B cell (primary cell): ENCODE data around the gene DNAI1. TPM values are rescaled to one million over a fixed set of nuclear protein-coding genes. Genes with fewer than 3 reads are reported as not detected.

Experiments used
- ATAC-seq: fragments of 200-7000 bp; cut with Tn5 transposase; one replicate; pipeline ENCODE4 v1.10.0; 2021; ENCODE audit warnings: low read depth, mild to moderate bottlenecking, moderate number of reproducible peaks, moderate library complexity
- CTCF ChIA-PET: fragments of 350-600 bp; sonication (Branson Sonifier 250); formaldehyde crosslinking; loops from one replicate; lab custom pipeline; 2021; ENCODE audit warnings: antibody characterized with exemption, inconsistent platforms; lab: Charles Lee
- POLR2A ChIA-PET: fragments of 350-600 bp; sonication (Branson Sonifier 250); formaldehyde crosslinking; loops from one replicate; lab custom pipeline; 2021; ENCODE audit warnings: antibody characterized with exemption; lab: Charles Lee
- DNase-seq: peaks from one replicate; pipeline ENCODE4 v3.0.0; 2013
- H2AFZ ChIP-seq: 2 replicates; pipeline ENCODE4 v1.6.1; 2012; ENCODE audit warnings: mild to moderate bottlenecking, low read depth, low read length; ENCODE audit not compliant: insufficient read depth, poor library complexity, severe bottlenecking
- H3K27ac ChIP-seq, 2 donors: 1 replicate in 1 of 2; 2 replicates in 1 of 2; pipeline ENCODE4 v1.5.1; 2012 to 2013; ENCODE audit warnings: low read length in 2 of 2, mild to moderate bottlenecking in 2 of 2, moderate library complexity in 1 of 2
- H3K27me3 ChIP-seq, 4 experiments: fragments of 200-600 bp in 1 of 4; sonication (generic) in 1 of 4; replicated peaks in 1 of 4; 1 replicate in 2 of 4; 2 replicates in 2 of 4; pipeline versions ENCODE4 v1.6.1 to v1.7.0; 2013 to 2016; ENCODE audit warnings: low read length in 3 of 4, mild to moderate bottlenecking in 2 of 4, mixed read lengths in 1 of 4, moderate library complexity in 1 of 4; ENCODE audit not compliant: insufficient read depth in 4 of 4, control insufficient read depth in 3 of 4; ENCODE audit errors: control extremely low read depth in 1 of 4
- H3K36me3 ChIP-seq, 2 experiments: replicated peaks in 1 of 2; 1 replicate in 1 of 2; 2 replicates in 1 of 2; pipeline versions ENCODE4 v1.6.1 to v1.7.1; 2013; ENCODE audit warnings: low read length in 1 of 2; ENCODE audit not compliant: insufficient read depth in 2 of 2, control insufficient read depth in 1 of 2; ENCODE audit errors: control extremely low read depth in 1 of 2, extremely low read depth in 1 of 2
- H3K4me1 ChIP-seq, 2 donors: fragments of 200-600 bp in 1 of 2; sonication (generic) in 1 of 2; 1 replicate in 1 of 2; 2 replicates in 1 of 2; pipeline versions ENCODE4 v1.5.1 to v1.6.1; 2013 to 2017; ENCODE audit warnings: low read length in 2 of 2; ENCODE audit not compliant: control insufficient read depth in 2 of 2, insufficient read depth in 2 of 2
- H3K4me2 ChIP-seq: replicated peaks from 2 replicates; pipeline ENCODE3; 2012; ENCODE audit warnings: mild to moderate bottlenecking, low read depth, low read length; ENCODE audit not compliant: poor library complexity, severe bottlenecking
- H3K4me3 ChIP-seq, 5 experiments: fragments of 200-600 bp in 1 of 5; sonication (generic) in 1 of 5; 1 replicate in 3 of 5; 2 replicates in 2 of 5; pipeline versions ENCODE4 v1.5.1 to v1.7.0; 2011 to 2016; ENCODE audit warnings: low read length in 4 of 5, mild to moderate bottlenecking in 4 of 5, low read depth in 2 of 5, control low read depth in 1 of 5, moderate library complexity in 1 of 5; ENCODE audit not compliant: insufficient read depth in 1 of 5; ENCODE audit errors: control extremely low read depth in 1 of 5, extremely low read depth in 1 of 5
- H3K79me2 ChIP-seq: fragments of 200-600 bp; sonication (generic); one replicate; pipeline ENCODE4 v1.6.0; 2016; ENCODE audit warnings: low read length; ENCODE audit not compliant: control insufficient read depth, insufficient read depth
- H3K9ac ChIP-seq: fragments of 200-600 bp; sonication (generic); 2 replicates; pipeline ENCODE4 v1.6.1; 2017; ENCODE audit warnings: mild to moderate bottlenecking, low read length, moderate library complexity
- H3K9me3 ChIP-seq, 3 donors: one replicate each; pipeline versions ENCODE4 v1.6.1 to v1.7.1; 2013; ENCODE audit warnings: low read length in 2 of 3; ENCODE audit not compliant: control insufficient read depth in 2 of 3, insufficient read depth in 1 of 3; ENCODE audit errors: control extremely low read depth in 1 of 3
- H4K20me1 ChIP-seq: 2 replicates; pipeline ENCODE4 v1.6.0; 2012; ENCODE audit warnings: mild to moderate bottlenecking, low read length; ENCODE audit not compliant: insufficient read depth, control insufficient read depth, poor library complexity, severe bottlenecking
- H3K27ac Mint-ChIP-seq: one replicate; pipeline ENCODE4 v1.8.0; 2021; ENCODE audit warnings: mixed read lengths
- H3K27me3 Mint-ChIP-seq: one replicate; pipeline ENCODE4 v1.8.0; 2021; ENCODE audit warnings: mixed read lengths
- H3K4me1 Mint-ChIP-seq: one replicate; pipeline ENCODE4 v1.8.0; 2021; ENCODE audit warnings: mixed read lengths
- H3K4me3 Mint-ChIP-seq: one replicate; pipeline ENCODE4 v1.8.0; 2021; ENCODE audit warnings: mixed read lengths
- H3K9me3 Mint-ChIP-seq: one replicate; pipeline ENCODE4 v1.8.0; 2022; ENCODE audit warnings: mixed read lengths; ENCODE audit not compliant: insufficient read depth
- CTCF ChIP-seq: fragments of 200-600 bp; IDR thresholded peaks from one replicate; pipeline ENCODE4 v1.8.0; 2022; ENCODE audit warnings: antibody characterized with exemption, mild to moderate bottlenecking
- EZH2 ChIP-seq: IDR thresholded peaks from 2 replicates; pipeline ENCODE4 v1.6.1; 2012; ENCODE audit warnings: borderline replicate concordance, low read depth, mild to moderate bottlenecking, moderate library complexity, low read length; ENCODE audit not compliant: insufficient read depth, poor library complexity, severe bottlenecking
- WGBS: methylation state at CpG from one replicate; pipeline ENCODE4 v1.1.5; 2013; ENCODE audit warnings: missing lambda C conversion rate; ENCODE audit not compliant: insufficient coverage; 5-methylcytosine and 5-hydroxymethylcytosine counted together
- intact Hi-C: fragments of 100-400 bp; cut with micrococcal nuclease; formaldehyde crosslinking; loops from one replicate; pipeline ENCODE4 v1.10.0; 2022
- polyA plus RNA-seq: library from polyadenylated mRNA; depleted of rRNA; stranded (reverse); fragments of >200 nt; gene quantifications from 2 replicates; pipeline ENCODE4 v1.2.3, GENCODE V29; 2012
- total RNA-seq, 2 donors: library from RNA; stranded (reverse); fragments of 120-200 nt in 1 of 2; gene quantifications; 1 replicate in 1 of 2; 2 replicates in 1 of 2; pipeline versions ENCODE4 v1.2.3 to v1.2.4, GENCODE V29; 2013 to 2022

Gene DNAI1
- total and polyA plus RNA-seq, 2 donors (not counting 1 experiment from before 2014, with no cell fraction given): not detected

DNA sequence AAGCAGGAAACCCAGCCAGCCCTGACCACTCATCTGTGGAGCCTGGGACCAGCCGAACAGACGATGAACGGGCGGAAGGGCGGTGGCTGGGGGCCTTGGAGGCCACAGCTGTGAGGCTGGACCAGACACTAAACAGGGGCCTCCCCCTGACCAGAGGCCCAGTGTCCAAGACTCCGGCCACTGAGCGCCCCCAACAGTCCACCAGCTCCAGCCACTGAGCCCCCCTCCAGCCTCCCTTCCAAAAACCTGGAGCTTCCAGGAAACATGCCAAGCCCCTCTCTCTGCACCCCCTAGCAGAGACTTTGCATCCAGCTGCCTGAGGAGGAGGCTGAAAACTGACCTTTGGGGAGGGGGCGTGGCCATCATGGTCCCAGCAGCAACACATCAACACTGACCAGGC lies 107.7 kb downstream of the DNAI1 start:
- Histone ChIP-seq H2AFZ (no peak overlapping the region), H3K36me3 (no peaks in the 10 kb centered on the region), H4K20me1 (no peaks in the 10 kb centered on the region), H3K4me3 (no peak overlapping the region), H3K27me3 (peaks cover 0 to 24% (median 1%) of the 10 kb centered on the region in 4 experiments), H3K4me2 (no peak overlapping the region), H3K4me1 (no peaks in the 10 kb centered on the region), H3K27ac (no peak overlapping the region), H3K9me3 (peaks cover 0 to 12% (median 7%) of the 10 kb centered on the region in 3 donors), H3K9ac (no peak overlapping the region), H3K79me2 (no peaks in the 10 kb centered on the region)
- CTCF ChIA-PET: no interaction called here
- Mint-ChIP-seq H3K27me3 (peaks cover 65% of the 10 kb centered on the region), H3K9me3 (peaks cover 6% of the 10 kb centered on the region), H3K4me3 (no peak overlapping the region), H3K27ac (no peak overlapping the region), H3K4me1 (no peaks in the 10 kb centered on the region)
- DNase-seq (no peak), ATAC-seq (no peak)
- no peak for TF ChIP-seq EZH2
- no peak for TF ChIP-seq CTCF
- POLR2A ChIA-PET: no interaction called here
- intact Hi-C loops: no loop called here
- 73% methylated on average over 8 of the region's 8 CpGs for WGBS

- no peak overlapping the region for H3K27ac ChIP-seq
- no peaks in the 10 kb centered on the region for H4K20me1 ChIP-seq
- CTCF ChIA-PET: no interaction called here
- Mint-ChIP-seq H3K9me3 (peaks cover 6% of the 10 kb centered on the region), H3K27me3 (peaks cover 61% of the 10 kb centered on the region), H3K27ac (no peak overlapping the region), H3K4me1 (no peaks in the 10 kb centered on the region), H3K4me3 (no peak overlapping the region)
- no peak for ATAC-seq
- WGBS: 85% methylated on average over 5 of the region's 6 CpGs
- no peak overlapping the region for H2AFZ ChIP-seq
- TF ChIP-seq EZH2: no peak
- no peak for TF ChIP-seq CTCF
- peaks cover 0 to 22% (median 0%) of the 10 kb centered on the region in 4 experiments for H3K27me3 ChIP-seq
- POLR2A ChIA-PET: no interaction called here
- H3K79me2 ChIP-seq: no peaks in the 10 kb centered on the region
- no peak for DNase-seq
- peaks cover 0 to 8% (median 5%) of the 10 kb centered on the region in 3 donors for H3K9me3 ChIP-seq
- H3K4me3 ChIP-seq: no peak overlapping the region
- no peaks in the 10 kb centered on the region for H3K36me3 ChIP-seq
- H3K9ac ChIP-seq: no peak overlapping the region
- H3K4me1 ChIP-seq: no peaks in the 10 kb centered on the region
- intact Hi-C loops: no loop called here
- no peak overlapping the region for H3K4me2 ChIP-seq
These were observed 108.4 kb downstream of the DNAI1 start for GRCh38 chr9:34566972-34567371.
